GM21529 (cell line): Measurements from ENCODE around the gene PTGR2.
"Not testable (repeated sequence)": the region's sequence is repeated elsewhere in the genome, so short reads cannot be mapped to it uniquely, and the experiment has no call there.

Source experiments
- ATAC-seq: cut with Tn5 transposase; IDR thresholded peaks from one replicate; pipeline ENCODE4 v1.9.1; 2021; ENCODE audit not compliant: unreplicated experiment

The PTGR2 gene

GRCh38 chr14:73833034-73833433 lies 18.6 kb upstream of the PTGR2 start:
- ATAC-seq, result no peak

GRCh38 chr14:73833530-73834260 lies 17.9 kb upstream of the PTGR2 start:
- ATAC-seq, result no peak

- no peak for ATAC-seq
Observed at GRCh38 chr14:73834261-73834625, 17.4 kb upstream of the PTGR2 start.

GRCh38 chr14:73838293-73839034 lies 13.2 kb upstream of the PTGR2 start:
- ATAC-seq, result not testable (repeated sequence)

- no peak for ATAC-seq
Observed at GRCh38 chr14:73842201-73842600, 9.4 kb upstream of the PTGR2 start.

GRCh38 chr14:73842851-73843250 lies 8.8 kb upstream of the PTGR2 start:
- ATAC-seq, result no peak

GRCh38 chr14:73843296-73843695 lies 8.3 kb upstream of the PTGR2 start:
- no peak for ATAC-seq

GRCh38 chr14:73846947-73847346 lies 4.7 kb upstream of the PTGR2 start:
- no peak for ATAC-seq

GRCh38 chr14:73851000-73851399 lies 631 bp upstream of the PTGR2 start:
- ATAC-seq, result no peak

- no peak for ATAC-seq
Observed at GRCh38 chr14:73859145-73859544, 7.5 kb downstream of the PTGR2 start.

- ATAC-seq, result no peak
Observed at GRCh38 chr14:73861073-73861472, 9.4 kb downstream of the PTGR2 start.

GRCh38 chr14:73862480-73862879 lies 10.8 kb downstream of the PTGR2 start:
- ATAC-seq, result no peak

GRCh38 chr14:73863209-73863608 lies 11.6 kb downstream of the PTGR2 start:
- no peak for ATAC-seq

GRCh38 chr14:73865534-73866113 lies 14.0 kb downstream of the PTGR2 start:
- ATAC-seq, result no peak

- ATAC-seq, result not testable (repeated sequence)
Observed at GRCh38 chr14:73869754-73870153, 18.1 kb downstream of the PTGR2 start.

- no peak for ATAC-seq
Observed at GRCh38 chr14:73870525-73871235, 19.0 kb downstream of the PTGR2 start.

GRCh38 chr14:73873660-73874059 lies 22.0 kb downstream of the PTGR2 start:
- ATAC-seq, result no peak

- no peak for ATAC-seq
Observed at GRCh38 chr14:73877790-73878189, 26.2 kb downstream of the PTGR2 start.

- no peak for ATAC-seq
Observed at GRCh38 chr14:73878436-73878835, 26.8 kb downstream of the PTGR2 start.

GRCh38 chr14:73879027-73879426 lies 27.4 kb downstream of the PTGR2 start:
- no peak for ATAC-seq

- no peak for ATAC-seq
Observed at GRCh38 chr14:73884438-73885190, 33.0 kb downstream of the PTGR2 start.
